Adrenal gland (tissue), 12 donors: ENCODE results near the gene MAST4. TPM values are rescaled to one million over a fixed set of nuclear protein-coding genes. Genes with fewer than 3 reads are reported as not detected.

ENCODE experiments used
- DNase-seq, 7 donors: peaks; one replicate each; pipeline ENCODE4 v3.0.0-alpha.2; 2019 to 2020
- H3K27ac ChIP-seq, 5 donors: fragments of 200-600 bp; sonication (generic) in 4 of 5; 1 replicate in 3 of 5; 2 replicates in 2 of 5; pipeline versions ENCODE4 v1.5.1 to v1.8.0; 2016 to 2020; ENCODE audit warnings: mild to moderate bottlenecking in 1 of 5
- H3K27me3 ChIP-seq: fragments of 200-600 bp; 2 replicates; pipeline ENCODE4 v1.8.0; 2021
- H3K36me3 ChIP-seq, 2 donors: fragments of 200-600 bp; replicated peaks in 1 of 2; 1 replicate in 1 of 2; 2 replicates in 1 of 2; pipeline versions ENCODE4 v1.5.1 to v1.8.0; 2018 to 2022
- H3K4me1 ChIP-seq, 2 donors: fragments of 200-600 bp; replicated peaks in 1 of 2; 1 replicate in 1 of 2; 2 replicates in 1 of 2; pipeline versions ENCODE4 v1.5.1 to v1.8.0; 2018 to 2021
- H3K4me3 ChIP-seq, 4 donors: fragments of 200-600 bp; sonication (generic) in 3 of 4; one replicate each; pipeline ENCODE4 v1.5.1; 2016 to 2018
- H3K9me3 ChIP-seq, 3 donors: fragments of 200-600 bp; sonication (generic) in 1 of 3; replicated peaks in 1 of 3; 1 replicate in 2 of 3; 2 replicates in 1 of 3; pipeline versions ENCODE4 v1.5.1 to v1.8.0; 2016 to 2021
- POLR2A ChIP-seq, 2 donors: fragments of 450-650 bp; IDR thresholded peaks; one replicate each; pipeline ENCODE4 v1.6.1; 2017; ENCODE audit warnings: antibody characterized with exemption in 2 of 2, mild to moderate bottlenecking in 2 of 2, moderate library complexity in 1 of 2
- WGBS, 4 donors: extraction: QIAGEN DNeasy Blood & Tissue Kit in 2 of 4; methylation state at CpG; one replicate each; pipeline versions ENCODE4 v1.1.5 to v1.1.7; 2013 to 2017; 5-methylcytosine and 5-hydroxymethylcytosine counted together
- intact Hi-C, 2 donors: fragments of 100-400 bp; cut with DNase I; formaldehyde crosslinking; loops; one replicate each; pipeline versions ENCODE4 v1.14.1 to v1.15.0; 2022 to 2023
- polyA plus RNA-seq, 3 donors: library from polyadenylated mRNA; stranded (reverse); fragments of 200-250 nt in 2 of 3; fragments of 350-450 nt in 1 of 3; fragmentation: Illumina TruSeq in 1 of 3; extraction: RNeasy Lipid Tissue Mini Kit (QIAGEN cat#74804) in 1 of 3; gene quantifications; one replicate each; pipeline ENCODE4 v1.2.3, GENCODE V29; 2013 to 2014
- total RNA-seq, 9 donors: library from RNA; depleted of rRNA in 4 of 9; stranded (reverse); fragments of >200 nt in 4 of 9; fragments of 120-200 nt in 1 of 9; fragmentation: NEBNext Ultra II Directional in 1 of 9; extraction: Animal tissue kit (Norgen Biotek cat#: 25700) in 1 of 9; gene quantifications; one replicate each; pipeline versions ENCODE4 v1.1.0 to v1.2.4, GENCODE V29; 2013 to 2023
- TF ChIP-seq, protein P1 (sequence below), 6 experiments: fragments of 450-650 bp in 4 of 6; fragments of 200-600 bp in 2 of 6; sonication (generic) in 1 of 6; IDR thresholded peaks; 1 replicate in 5 of 6; 2 replicates in 1 of 6; pipeline versions ENCODE4 v1.5.1 to v1.8.0; 2016 to 2021; ENCODE audit warnings: antibody characterized with exemption in 6 of 6, mild to moderate bottlenecking in 2 of 6, moderate library complexity in 1 of 6
- donor health status: healthy with polysubstance abuse.
- donor health status: Bipolar disorder and iron deficiency.
- donor health status: DM: yes; HTN: yes; CAD: no.
- donor health status: DM: no; HTN: no; CAD: no.
- donor health status: DM: no; HTN: no; CAD: no.
- donor health status: DM: yes; HTN: yes; CAD: no.

MAST4 gene
- total and polyA plus RNA-seq, 12 donors: 12.3 to 95.0 (median 42.8) TPM

GRCh38 chr5:67004730-67005350 is 408.6 kb downstream of the MAST4 start:
- 5 to 13% (median 8%) methylated on average over 10 to 11 of the region's 11 CpGs for WGBS, 4 donors
- intact Hi-C loops: loop anchor here in 1 of 2 donors (10.0 kb wide), 1 partner anchor 140 kb away; no protein-coding TSS in a partner anchor
- TF ChIP-seq, protein P1, sequence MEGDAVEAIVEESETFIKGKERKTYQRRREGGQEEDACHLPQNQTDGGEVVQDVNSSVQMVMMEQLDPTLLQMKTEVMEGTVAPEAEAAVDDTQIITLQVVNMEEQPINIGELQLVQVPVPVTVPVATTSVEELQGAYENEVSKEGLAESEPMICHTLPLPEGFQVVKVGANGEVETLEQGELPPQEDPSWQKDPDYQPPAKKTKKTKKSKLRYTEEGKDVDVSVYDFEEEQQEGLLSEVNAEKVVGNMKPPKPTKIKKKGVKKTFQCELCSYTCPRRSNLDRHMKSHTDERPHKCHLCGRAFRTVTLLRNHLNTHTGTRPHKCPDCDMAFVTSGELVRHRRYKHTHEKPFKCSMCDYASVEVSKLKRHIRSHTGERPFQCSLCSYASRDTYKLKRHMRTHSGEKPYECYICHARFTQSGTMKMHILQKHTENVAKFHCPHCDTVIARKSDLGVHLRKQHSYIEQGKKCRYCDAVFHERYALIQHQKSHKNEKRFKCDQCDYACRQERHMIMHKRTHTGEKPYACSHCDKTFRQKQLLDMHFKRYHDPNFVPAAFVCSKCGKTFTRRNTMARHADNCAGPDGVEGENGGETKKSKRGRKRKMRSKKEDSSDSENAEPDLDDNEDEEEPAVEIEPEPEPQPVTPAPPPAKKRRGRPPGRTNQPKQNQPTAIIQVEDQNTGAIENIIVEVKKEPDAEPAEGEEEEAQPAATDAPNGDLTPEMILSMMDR (IDR thresholded peaks at IDR 0.05): no peak
- TF ChIP-seq POLR2A (IDR thresholded peaks at IDR 0.05): no peak
- no peak for DNase-seq
- Histone ChIP-seq H3K36me3 (no peaks in the 10 kb centered on the region), H3K27ac (peak overlapping the region; percentile 23 to 88 (median 84)), H3K9me3 (no peaks in the 10 kb centered on the region), H3K4me1 (peaks cover 8 to 56% of the 10 kb centered on the region in 2 donors), H3K4me3 (peak overlapping the region; percentile 25 to 72 (median 48)), H3K27me3 (no peaks in the 10 kb centered on the region)

- Histone ChIP-seq H3K4me1 (peaks cover 11 to 65% of the 10 kb centered on the region in 2 donors), H3K9me3 (no peaks in the 10 kb centered on the region), H3K27ac (no peak overlapping the region), H3K27me3 (no peaks in the 10 kb centered on the region), H3K4me3 (peak overlapping the region in 1 of 4 donors; percentile 72), H3K36me3 (no peaks in the 10 kb centered on the region)
- TF ChIP-seq POLR2A (IDR thresholded peaks at IDR 0.05): no peak
- TF ChIP-seq, protein P1 (IDR thresholded peaks at IDR 0.05): no peak
- intact Hi-C loops: loop anchor here in 1 of 2 donors (10.0 kb wide), 1 partner anchor 139 kb away; no protein-coding TSS in a partner anchor
- DNase-seq: no peak
- 71 to 78% (median 74%) methylated on average over 3 of the region's 3 CpGs for WGBS, 4 donors
These were observed 409.7 kb downstream of the MAST4 start for GRCh38 chr5:67005737-67006499.

- Histone ChIP-seq H3K4me3 (peak overlapping the region in 1 of 4 donors; percentile 72), H3K36me3 (no peaks in the 10 kb centered on the region), H3K27ac (no peak overlapping the region), H3K9me3 (no peaks in the 10 kb centered on the region), H3K4me1 (peaks cover 17 to 70% of the 10 kb centered on the region in 2 donors), H3K27me3 (no peaks in the 10 kb centered on the region)
- intact Hi-C loops: loop anchor here in 1 of 2 donors (10.0 kb wide), 1 partner anchor 138 kb away; no protein-coding TSS in a partner anchor
- no peak for DNase-seq
- TF ChIP-seq POLR2A (IDR thresholded peaks at IDR 0.05): no peak
- TF ChIP-seq, protein P1 (IDR thresholded peaks at IDR 0.05): no peak
- WGBS, 4 donors: 71 to 100% (median 79%) methylated on average over 1 to 3 of the region's 3 CpGs
These were observed 410.3 kb downstream of the MAST4 start for GRCh38 chr5:67006500-67006848.

DNA sequence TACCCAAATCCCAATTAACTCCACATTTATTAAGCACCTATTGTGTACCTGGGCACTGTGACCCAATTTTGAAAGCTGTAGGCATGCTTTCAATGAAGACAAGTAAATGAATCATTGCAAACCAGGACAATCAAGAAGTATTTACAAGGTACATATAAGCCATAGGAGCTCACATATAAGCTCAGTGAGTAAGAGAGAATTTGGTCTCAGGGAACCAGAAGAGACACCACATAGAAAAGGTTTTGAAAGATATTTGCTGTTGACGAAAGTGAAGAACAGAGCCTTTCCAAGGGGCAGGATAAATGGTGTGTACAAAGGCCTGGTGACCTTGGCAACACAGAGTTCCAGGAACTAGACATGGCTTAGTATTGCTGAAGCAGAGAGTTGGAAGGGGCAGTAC is 412.8 kb downstream of the MAST4 start:
- intact Hi-C loops: loop anchor here in 1 of 2 donors (10.0 kb wide), 1 partner anchor 136 kb away; no protein-coding TSS in a partner anchor
- peaks cover 9 to 66% of the 10 kb centered on the region in 2 donors for H3K4me1 ChIP-seq
- H3K36me3 ChIP-seq: no peaks in the 10 kb centered on the region
- DNase-seq: peak in 2 of 7 donors; percentile 29 to 46
- no peak overlapping the region for H3K4me3 ChIP-seq
- H3K27ac ChIP-seq: peak overlapping the region in 1 of 5 donors; percentile 10
- WGBS, 4 donors: 39 to 50% (median 48%) methylated on average over 1 of the region's 1 CpG
- H3K9me3 ChIP-seq: no peaks in the 10 kb centered on the region
- no peak for TF ChIP-seq POLR2A (IDR thresholded peaks at IDR 0.05)
- TF ChIP-seq, protein P1 (IDR thresholded peaks at IDR 0.05): no peak
- H3K27me3 ChIP-seq: no peaks in the 10 kb centered on the region
